A549 treated with CpdA at 1 μM for 4 hours (cell line): Measurements from ENCODE around the gene IL36G. TPM values are rescaled to one million over a fixed set of nuclear protein-coding genes. Genes with fewer than 3 reads are reported as not detected.

Source experiments
- total RNA-seq: library from RNA; stranded (reverse); fragments of 200-300 nt; extraction: Qiagen RNA extraction; gene quantifications from 5 replicates; pipeline ENCODE4 v1.2.3, GENCODE V29; 2022; ENCODE audit warnings: low read depth

Gene IL36G
- 0.10 TPM in 1 of 5 replicates, not detected in the others for total RNA-seq

GRCh38 chr2:112977559-112978056 lies at the start of gene IL36G:
Gene IL36G (plus strand): TSS chr2:112978006. CDS start chr2:112978639, 633 bp downstream.

GRCh38 chr2:113005030-113005509 lies 27.3 kb downstream of the IL36G start, which contains the start of gene IL36A:
Gene IL36A (plus strand): TSS chr2:113005459. CDS start chr2:113005872, 413 bp downstream.

Other genes starting within 250 kb of the IL36G start
- 11.5 to 19.6 TPM (median 13.8 TPM) in 5 replicates for gene CKAP2L, start 213.4 kb upstream of the IL36G start, total RNA-seq
- 0.12 to 0.16 TPM (median 0.14 TPM) in 4 of 5 replicates, not detected in the other for gene IL1A, start 193.5 kb upstream of the IL36G start, total RNA-seq
- gene IL1B, start 141.2 kb upstream of the IL36G start, total RNA-seq: 0.09 to 0.40 TPM (median 0.24 TPM) in 5 replicates
- not detected in 5 replicates for gene IL37, start 66.8 kb upstream of the IL36G start, total RNA-seq
- not detected in 5 replicates for gene IL36A, start 27.5 kb downstream of the IL36G start, total RNA-seq
- gene IL36B, start 74.9 kb downstream of the IL36G start, total RNA-seq: 0.11 to 0.13 TPM in 2 of 5 replicates, not detected in the others
- 0.03 to 0.07 TPM (median 0.06 TPM) in 4 of 5 replicates, not detected in the other for gene IL36RN, start 81.2 kb downstream of the IL36G start, total RNA-seq
- gene IL1F10, start 90.0 kb downstream of the IL36G start, total RNA-seq: not detected in 5 replicates
- 0.26 to 0.59 TPM (median 0.42 TPM) in 5 replicates for gene IL1RN, start 149.6 kb downstream of the IL36G start, total RNA-seq
- 9.3 to 13.0 TPM (median 10.4 TPM) in 5 replicates for gene PSD4, start 196.0 kb downstream of the IL36G start, total RNA-seq